CD4-positive, alpha-beta memory T cell (primary cell): ENCODE measurements around the gene GHRL. TPM values are rescaled to one million over a fixed set of nuclear protein-coding genes. Genes with fewer than 3 reads are reported as not detected.

Source experiments
- CTCF ChIA-PET: fragments of 350-600 bp; sonication (Branson Sonifier 250); formaldehyde crosslinking; loops from one replicate; lab custom pipeline; 2021; ENCODE audit warnings: inconsistent platforms; ENCODE audit not compliant: partially characterized antibody; lab: Charles Lee
- POLR2A ChIA-PET: fragments of 350-600 bp; sonication (Branson Sonifier 250); formaldehyde crosslinking; loops from one replicate; lab custom pipeline; 2021; ENCODE audit not compliant: partially characterized antibody; lab: Charles Lee
- DNase-seq, 5 donors: peaks; one replicate each; pipeline versions ENCODE4 v3.0.0 to v3.0.0-alpha.2; 2020 to 2022; ENCODE audit warnings: mixed read lengths in 1 of 5
- H3K27ac ChIP-seq: one replicate; pipeline ENCODE4 v1.7.0; 2013; ENCODE audit warnings: low read depth, low read length
- H3K27me3 ChIP-seq: 2 replicates; pipeline ENCODE4 v1.7.0; 2013; ENCODE audit warnings: mild to moderate bottlenecking, low read length, moderate library complexity; ENCODE audit not compliant: insufficient read depth
- H3K36me3 ChIP-seq: 2 replicates; pipeline ENCODE4 v1.7.0; 2013; ENCODE audit warnings: mild to moderate bottlenecking, low read length, moderate library complexity; ENCODE audit not compliant: insufficient read depth
- H3K4me1 ChIP-seq: 2 replicates; pipeline ENCODE4 v1.7.0; 2013; ENCODE audit warnings: mild to moderate bottlenecking, low read length, moderate library complexity; ENCODE audit not compliant: insufficient read depth
- H3K4me3 ChIP-seq, 2 donors: one replicate each; pipeline ENCODE4 v1.7.0; 2013; ENCODE audit warnings: low read length in 2 of 2, mild to moderate bottlenecking in 1 of 2
- H3K9me3 ChIP-seq, 2 donors: one replicate each; pipeline ENCODE4 v1.7.0; 2013; ENCODE audit warnings: low read length in 2 of 2, control low read depth in 1 of 2; ENCODE audit not compliant: control insufficient read depth in 1 of 2
- H3K27ac Mint-ChIP-seq, 7 donors: one replicate each; pipeline ENCODE4 v1.8.0; 2020 to 2021; ENCODE audit warnings: mixed read lengths in 7 of 7, mild to moderate bottlenecking in 6 of 7, inconsistent platforms in 3 of 7, moderate library complexity in 3 of 7
- H3K27me3 Mint-ChIP-seq, 2 donors: one replicate each; pipeline ENCODE4 v1.8.0; 2020 to 2021; ENCODE audit warnings: mixed read lengths in 2 of 2
- H3K36me3 Mint-ChIP-seq, 2 donors: one replicate each; pipeline ENCODE4 v1.8.0; 2020 to 2021; ENCODE audit warnings: mixed read lengths in 2 of 2, inconsistent platforms in 1 of 2, mild to moderate bottlenecking in 1 of 2
- H3K4me1 Mint-ChIP-seq, 4 donors: one replicate each; pipeline ENCODE4 v1.8.0; 2020 to 2021; ENCODE audit warnings: mixed read lengths in 4 of 4, mild to moderate bottlenecking in 1 of 4
- H3K4me3 Mint-ChIP-seq, 8 donors: one replicate each; pipeline ENCODE4 v1.8.0; 2020 to 2021; ENCODE audit warnings: mixed read lengths in 8 of 8, mild to moderate bottlenecking in 7 of 8, moderate library complexity in 6 of 8, inconsistent platforms in 3 of 8
- H3K9me3 Mint-ChIP-seq, 8 donors: one replicate each; pipeline ENCODE4 v1.8.0; 2020 to 2021; ENCODE audit warnings: mixed read lengths in 8 of 8, mild to moderate bottlenecking in 5 of 8, inconsistent platforms in 3 of 8, moderate library complexity in 1 of 8
- intact Hi-C: fragments of 100-400 bp; cut with micrococcal nuclease; formaldehyde crosslinking; loops from one replicate; pipeline ENCODE4 v1.15.1; 2023
- polyA plus RNA-seq, 2 donors: library from polyadenylated mRNA; unstranded; fragments of 300-500 nt; fragmentation: Illumina TruSeq; gene quantifications; one replicate each; pipeline ENCODE4 v1.2.3, GENCODE V29; 2021
- total RNA-seq, 2 experiments: library from RNA; stranded (reverse); gene quantifications; one replicate each; pipeline ENCODE4 v1.2.3, GENCODE V29; 2021

The GHRL gene
- total and polyA plus RNA-seq, 4 experiments from 2014 or later = 0.75 to 1.1 TPM; not detected in 2

GRCh38 chr3:10290481-10291176 is 2.1 kb downstream of the GHRL start:
- CTCF ChIA-PET = no interaction called here
- POLR2A ChIA-PET = interaction anchor here (1.0 kb wide), 1 partner anchor 13 kb away, joined by 3 read pairs; no protein-coding TSS in a partner anchor

GRCh38 chr3:10289787-10290355 is 2.9 kb downstream of the GHRL start:
- ChIA-PET POLR2A (interaction anchor here (1.0 kb wide), 1 partner anchor 12 kb away, joined by 3 read pairs; no protein-coding TSS in a partner anchor), CTCF (no interaction called here)
- Mint-ChIP-seq H3K4me1 (peaks cover 9 to 33% (median 14%) of the 10 kb centered on the region in 4 donors), H3K27me3 (no peaks in the 10 kb centered on the region), H3K36me3 (peaks cover 3 to 37% of the 10 kb centered on the region in 2 donors), H3K27ac (peak overlapping the region in 1 of 7 donors; percentile 63), H3K4me3 (no peak overlapping the region), H3K9me3 (no peaks in the 10 kb centered on the region)
- H3K9me3 ChIP-seq = no peaks in the 10 kb centered on the region
- H3K4me1 ChIP-seq = peaks cover 13% of the 10 kb centered on the region
- no peak overlapping the region for H3K27ac ChIP-seq
- no peaks in the 10 kb centered on the region for H3K27me3 ChIP-seq
- H3K4me3 ChIP-seq = no peak overlapping the region
- intact Hi-C loops = loop anchor here (10.0 kb wide), 1 partner anchor 305 kb away; the partner anchor contains the start of gene EMC3
- no peak for DNase-seq
- peaks cover 32% of the 10 kb centered on the region for H3K36me3 ChIP-seq

More at GRCh38 chr3:10290481-10291176, 2.1 kb downstream of the GHRL start:
- H3K27ac Mint-ChIP-seq = peak overlapping the region in 4 of 7 donors; percentile 13 to 71 (median 38)
- no peak for DNase-seq
- no peaks in the 10 kb centered on the region for H3K27me3 ChIP-seq
- H3K4me3 Mint-ChIP-seq = no peak overlapping the region
- H3K9me3 ChIP-seq = no peaks in the 10 kb centered on the region
- peaks cover 7% of the 10 kb centered on the region for H3K4me1 ChIP-seq
- no peaks in the 10 kb centered on the region for H3K27me3 Mint-ChIP-seq
- H3K4me3 ChIP-seq = no peak overlapping the region
- H3K4me1 Mint-ChIP-seq = peaks cover 4 to 25% (median 11%) of the 10 kb centered on the region in 4 donors
- H3K36me3 ChIP-seq = peaks cover 32% of the 10 kb centered on the region
- H3K9me3 Mint-ChIP-seq = no peaks in the 10 kb centered on the region
- no peak overlapping the region for H3K27ac ChIP-seq
- peaks cover 3 to 41% of the 10 kb centered on the region in 2 donors for H3K36me3 Mint-ChIP-seq
- intact Hi-C loops = no loop called here

- peak overlapping the region in 1 of 7 donors; percentile 31 for H3K27ac Mint-ChIP-seq
- no peak overlapping the region for H3K27ac ChIP-seq
- CTCF ChIA-PET = no interaction called here
- peaks cover 32% of the 10 kb centered on the region for H3K36me3 ChIP-seq
- peaks cover 17 to 41% (median 21%) of the 10 kb centered on the region in 4 donors for H3K4me1 Mint-ChIP-seq
- H3K36me3 Mint-ChIP-seq = peaks cover 3 to 41% of the 10 kb centered on the region in 2 donors
- intact Hi-C loops = loop anchor here (10.0 kb wide), 1 partner anchor 304 kb away; the partner anchor contains the start of gene EMC3
- H3K27me3 ChIP-seq = no peaks in the 10 kb centered on the region
- POLR2A ChIA-PET = no interaction called here
- no peak for DNase-seq
- H3K9me3 Mint-ChIP-seq = no peaks in the 10 kb centered on the region
- H3K4me3 ChIP-seq = no peak overlapping the region
- H3K4me1 ChIP-seq = peaks cover 21% of the 10 kb centered on the region
- H3K4me3 Mint-ChIP-seq = no peak overlapping the region
- no peaks in the 10 kb centered on the region for H3K9me3 ChIP-seq
- no peaks in the 10 kb centered on the region for H3K27me3 Mint-ChIP-seq
Measured at GRCh38 chr3:10289077-10289476, 3.7 kb downstream of the GHRL start.

GRCh38 chr3:10288575-10288960 is 4.2 kb downstream of the GHRL start:
- no peaks in the 10 kb centered on the region for H3K9me3 Mint-ChIP-seq
- no peaks in the 10 kb centered on the region for H3K27me3 ChIP-seq
- POLR2A ChIA-PET = no interaction called here

GRCh38 chr3:10287936-10288574 is 4.7 kb downstream of the GHRL start:
- Mint-ChIP-seq H3K27me3 (no peaks in the 10 kb centered on the region), H3K9me3 (no peaks in the 10 kb centered on the region), H3K27ac (no peak overlapping the region), H3K4me3 (no peak overlapping the region), H3K4me1 (peaks cover 23 to 49% (median 30%) of the 10 kb centered on the region in 4 donors), H3K36me3 (peaks cover 0 to 46% of the 10 kb centered on the region in 2 donors)
- no peak for DNase-seq
- Histone ChIP-seq H3K27me3 (no peaks in the 10 kb centered on the region), H3K9me3 (no peaks in the 10 kb centered on the region), H3K27ac (no peak overlapping the region), H3K4me3 (no peak overlapping the region), H3K4me1 (peaks cover 30% of the 10 kb centered on the region), H3K36me3 (peaks cover 36% of the 10 kb centered on the region)
- ChIA-PET CTCF (no interaction called here), POLR2A (no interaction called here)
- intact Hi-C loops = loop anchor here (1.0 to 10.0 kb wide), 5 partner anchors 39 to 356 kb away; partner anchors contain the start of genes EMC3, IRAK2 and TATDN2

More at GRCh38 chr3:10288575-10288960, 4.2 kb downstream of the GHRL start:
- no peak for DNase-seq
- Mint-ChIP-seq H3K27me3 (no peaks in the 10 kb centered on the region), H3K27ac (no peak overlapping the region), H3K4me3 (no peak overlapping the region), H3K36me3 (peaks cover 0 to 42% of the 10 kb centered on the region in 2 donors), H3K4me1 (peaks cover 22 to 46% (median 26%) of the 10 kb centered on the region in 4 donors)
- Histone ChIP-seq H3K4me1 (peaks cover 26% of the 10 kb centered on the region), H3K9me3 (no peaks in the 10 kb centered on the region), H3K36me3 (peaks cover 33% of the 10 kb centered on the region), H3K27ac (no peak overlapping the region), H3K4me3 (no peak overlapping the region)
- intact Hi-C loops = loop anchor here (10.0 kb wide), 1 partner anchor 304 kb away; the partner anchor contains the start of gene EMC3
- CTCF ChIA-PET = no interaction called here

- peak overlapping the region; percentile 2 to 57 (median 43) for H3K27ac Mint-ChIP-seq
- no peak overlapping the region for H3K4me3 Mint-ChIP-seq
- no peak overlapping the region for H3K4me3 ChIP-seq
- H3K36me3 Mint-ChIP-seq = peaks cover 0 to 47% of the 10 kb centered on the region in 2 donors
- peak in 3 of 5 donors; percentile 66 to 72 (median 66) for DNase-seq
- H3K27me3 ChIP-seq = no peaks in the 10 kb centered on the region
- ChIA-PET CTCF (interaction anchor here (1.3 kb wide), 1 partner anchor 9 kb away, joined by 4 read pairs; no protein-coding TSS in a partner anchor), POLR2A (interaction anchor here (1.1 to 1.8 kb wide), 2 partner anchors 23 to 44 kb away, joined by 3 read pairs; no protein-coding TSS in a partner anchor)
- peaks cover 26 to 45% (median 29%) of the 10 kb centered on the region in 4 donors for H3K4me1 Mint-ChIP-seq
- H3K9me3 ChIP-seq = no peaks in the 10 kb centered on the region
- H3K4me1 ChIP-seq = peaks cover 23% of the 10 kb centered on the region
- H3K9me3 Mint-ChIP-seq = no peaks in the 10 kb centered on the region
- H3K36me3 ChIP-seq = peaks cover 32% of the 10 kb centered on the region
- H3K27ac ChIP-seq = no peak overlapping the region
- intact Hi-C loops = loop anchor here (1.0 to 10.0 kb wide), 5 partner anchors 38 to 354 kb away; partner anchors contain the start of genes EMC3, IRAK2 and TATDN2
- H3K27me3 Mint-ChIP-seq = no peaks in the 10 kb centered on the region
Measured at GRCh38 chr3:10286596-10287295, 6.0 kb downstream of the GHRL start.
